ENCODE data around the gene MYO5A.

GRCh38 chr15:52427804-52428203, 100.9 kb downstream of the MYO5A start:
- no peak for TF ChIP-seq CTCF (IDR thresholded peaks at IDR 0.05)
- no peak for TF ChIP-seq POLR2A (IDR thresholded peaks at IDR 0.05)

Data from Peyer's patch (tissue), 4 donors.